Measurements from ENCODE around the gene SHD.
"Not testable (repeated sequence)": the region's sequence is repeated elsewhere in the genome, so short reads cannot be mapped to it uniquely, and the experiment has no call there.

SHD gene

DNA sequence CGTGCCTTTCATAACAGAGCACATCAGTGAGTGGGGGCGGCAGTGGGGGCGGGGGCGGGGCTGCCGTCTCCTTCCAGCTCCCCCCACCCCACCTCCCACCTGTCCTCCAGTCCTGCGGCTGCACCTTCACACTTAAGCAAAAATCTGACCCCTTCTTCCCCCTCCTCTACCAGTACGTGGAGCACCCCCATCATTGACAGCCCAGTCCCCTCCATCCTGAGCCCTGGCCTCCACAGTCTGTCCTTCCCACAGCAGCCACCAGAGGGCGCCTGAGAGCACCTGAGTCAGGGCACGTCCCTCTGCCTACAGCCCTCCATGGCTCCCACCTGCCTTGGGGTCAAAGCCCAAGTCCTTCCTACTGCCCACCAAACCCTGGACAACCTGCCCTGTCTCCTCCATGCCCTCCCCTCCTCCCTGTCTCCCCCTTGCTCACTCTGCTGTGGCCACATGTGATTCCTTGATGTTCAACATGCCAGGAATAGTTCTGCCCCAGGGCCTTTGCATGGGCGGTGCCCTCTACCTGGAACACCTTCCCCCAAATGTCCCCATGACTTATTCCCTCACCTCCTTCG is 45.7 kb upstream of the SHD start:
- Histone ChIP-seq H3K27me3 (ENCODE audit: insufficient read depth, poor library complexity, severe bottlenecking) (peaks cover 6% of the 10 kb centered on the region), H3K27ac (replicated peaks) (no peak overlapping the region), H3K4me3 (replicated peaks; ENCODE audit: insufficient read depth, low read length) (no peak overlapping the region)
- DNase-seq (ENCODE audit: low read depth in 1 of 2, low spot score in 1 of 2) = peak in 1 of 2 experiments; percentile 62
- TF ChIP-seq GABPA (IDR thresholded peaks at IDR 0.05; ENCODE audit: low read depth) = no peak
- no peak for TF ChIP-seq POLR2AphosphoS5 (IDR thresholded peaks at IDR 0.05; ENCODE audit: low read depth)
- TF ChIP-seq, protein P1, sequence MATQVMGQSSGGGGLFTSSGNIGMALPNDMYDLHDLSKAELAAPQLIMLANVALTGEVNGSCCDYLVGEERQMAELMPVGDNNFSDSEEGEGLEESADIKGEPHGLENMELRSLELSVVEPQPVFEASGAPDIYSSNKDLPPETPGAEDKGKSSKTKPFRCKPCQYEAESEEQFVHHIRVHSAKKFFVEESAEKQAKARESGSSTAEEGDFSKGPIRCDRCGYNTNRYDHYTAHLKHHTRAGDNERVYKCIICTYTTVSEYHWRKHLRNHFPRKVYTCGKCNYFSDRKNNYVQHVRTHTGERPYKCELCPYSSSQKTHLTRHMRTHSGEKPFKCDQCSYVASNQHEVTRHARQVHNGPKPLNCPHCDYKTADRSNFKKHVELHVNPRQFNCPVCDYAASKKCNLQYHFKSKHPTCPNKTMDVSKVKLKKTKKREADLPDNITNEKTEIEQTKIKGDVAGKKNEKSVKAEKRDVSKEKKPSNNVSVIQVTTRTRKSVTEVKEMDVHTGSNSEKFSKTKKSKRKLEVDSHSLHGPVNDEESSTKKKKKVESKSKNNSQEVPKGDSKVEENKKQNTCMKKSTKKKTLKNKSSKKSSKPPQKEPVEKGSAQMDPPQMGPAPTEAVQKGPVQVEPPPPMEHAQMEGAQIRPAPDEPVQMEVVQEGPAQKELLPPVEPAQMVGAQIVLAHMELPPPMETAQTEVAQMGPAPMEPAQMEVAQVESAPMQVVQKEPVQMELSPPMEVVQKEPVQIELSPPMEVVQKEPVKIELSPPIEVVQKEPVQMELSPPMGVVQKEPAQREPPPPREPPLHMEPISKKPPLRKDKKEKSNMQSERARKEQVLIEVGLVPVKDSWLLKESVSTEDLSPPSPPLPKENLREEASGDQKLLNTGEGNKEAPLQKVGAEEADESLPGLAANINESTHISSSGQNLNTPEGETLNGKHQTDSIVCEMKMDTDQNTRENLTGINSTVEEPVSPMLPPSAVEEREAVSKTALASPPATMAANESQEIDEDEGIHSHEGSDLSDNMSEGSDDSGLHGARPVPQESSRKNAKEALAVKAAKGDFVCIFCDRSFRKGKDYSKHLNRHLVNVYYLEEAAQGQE (IDR thresholded peaks at IDR 0.05; ENCODE audit: insufficient replicate concordance, low read depth) = no peak
- TF ChIP-seq, protein P2, sequence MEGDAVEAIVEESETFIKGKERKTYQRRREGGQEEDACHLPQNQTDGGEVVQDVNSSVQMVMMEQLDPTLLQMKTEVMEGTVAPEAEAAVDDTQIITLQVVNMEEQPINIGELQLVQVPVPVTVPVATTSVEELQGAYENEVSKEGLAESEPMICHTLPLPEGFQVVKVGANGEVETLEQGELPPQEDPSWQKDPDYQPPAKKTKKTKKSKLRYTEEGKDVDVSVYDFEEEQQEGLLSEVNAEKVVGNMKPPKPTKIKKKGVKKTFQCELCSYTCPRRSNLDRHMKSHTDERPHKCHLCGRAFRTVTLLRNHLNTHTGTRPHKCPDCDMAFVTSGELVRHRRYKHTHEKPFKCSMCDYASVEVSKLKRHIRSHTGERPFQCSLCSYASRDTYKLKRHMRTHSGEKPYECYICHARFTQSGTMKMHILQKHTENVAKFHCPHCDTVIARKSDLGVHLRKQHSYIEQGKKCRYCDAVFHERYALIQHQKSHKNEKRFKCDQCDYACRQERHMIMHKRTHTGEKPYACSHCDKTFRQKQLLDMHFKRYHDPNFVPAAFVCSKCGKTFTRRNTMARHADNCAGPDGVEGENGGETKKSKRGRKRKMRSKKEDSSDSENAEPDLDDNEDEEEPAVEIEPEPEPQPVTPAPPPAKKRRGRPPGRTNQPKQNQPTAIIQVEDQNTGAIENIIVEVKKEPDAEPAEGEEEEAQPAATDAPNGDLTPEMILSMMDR (IDR thresholded peaks at IDR 0.05; ENCODE audit: insufficient read depth, low read length) = peak; percentile 77

DNA sequence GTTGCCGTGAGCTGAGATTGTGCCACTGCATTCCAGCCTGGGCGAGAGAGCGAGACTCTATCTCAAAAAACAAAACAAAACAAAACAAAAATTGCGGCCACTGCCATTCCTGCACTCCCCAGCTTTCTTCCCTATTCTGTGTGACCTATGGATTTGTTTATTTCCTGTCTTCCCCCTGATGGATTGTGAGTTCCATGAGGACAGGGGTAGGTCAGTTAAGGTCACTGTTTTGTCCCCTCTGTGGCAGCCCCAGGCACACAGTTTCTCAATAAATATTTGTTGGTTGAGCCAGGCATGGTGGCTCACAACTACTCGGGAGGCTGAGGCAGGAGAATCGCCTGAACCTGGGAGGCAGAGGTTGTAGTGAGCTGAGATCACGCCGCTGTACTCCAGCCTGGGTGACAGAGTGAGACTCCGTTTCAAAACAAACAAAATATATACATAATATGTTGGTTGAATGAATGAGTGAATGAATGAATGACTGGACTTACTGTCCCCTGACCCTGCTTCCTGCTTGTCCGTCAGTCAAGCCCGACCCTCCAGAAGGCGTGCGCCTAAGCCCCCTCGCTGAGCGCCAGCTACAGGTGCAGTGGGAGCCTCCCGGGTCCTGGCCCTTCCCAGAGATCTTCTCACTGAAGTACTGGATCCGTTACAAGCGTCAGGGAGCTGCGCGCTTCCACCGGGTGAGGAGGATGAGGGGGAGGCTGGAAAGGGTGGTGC is 44.8 kb upstream of the SHD start:
- no peak for TF ChIP-seq GABPA (IDR thresholded peaks at IDR 0.05; ENCODE audit: low read depth)
- TF ChIP-seq, protein P2 (IDR thresholded peaks at IDR 0.05; ENCODE audit: insufficient read depth, low read length) = no peak
- TF ChIP-seq SPI1 (IDR thresholded peaks at IDR 0.05; ENCODE audit: borderline replicate concordance, low read depth) = no peak
- DNase-seq (ENCODE audit: low read depth in 1 of 2, low spot score in 1 of 2) = no peak
- Histone ChIP-seq H3K27me3 (ENCODE audit: insufficient read depth, poor library complexity, severe bottlenecking) (no peaks in the 10 kb centered on the region), H3K4me3 (replicated peaks; ENCODE audit: insufficient read depth, low read length) (no peak overlapping the region), H3K27ac (replicated peaks) (no peak overlapping the region)

DNA sequence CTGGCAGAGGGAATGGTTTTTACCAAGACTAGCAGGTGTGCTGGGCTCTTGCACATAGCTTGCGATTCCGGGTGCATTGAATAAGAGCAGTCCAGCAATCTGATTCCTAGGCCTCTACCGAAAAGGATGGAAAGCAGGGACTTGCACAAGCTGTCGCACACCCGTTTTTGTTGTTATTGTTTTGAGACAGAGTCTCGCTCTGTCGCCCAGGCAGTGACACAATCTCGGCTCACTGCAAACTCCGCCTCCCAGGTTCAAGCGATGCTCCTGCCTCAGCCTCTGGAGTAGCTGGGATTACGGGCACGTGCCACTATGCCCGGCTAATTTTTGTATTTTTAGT is 44.2 kb upstream of the SHD start:
- TF ChIP-seq SPI1 (IDR thresholded peaks at IDR 0.05; ENCODE audit: borderline replicate concordance, low read depth) (no peak), POLR2AphosphoS5 (IDR thresholded peaks at IDR 0.05; ENCODE audit: low read depth) (no peak), GABPA (IDR thresholded peaks at IDR 0.05; ENCODE audit: low read depth) (no peak)
- TF ChIP-seq, protein P2 (IDR thresholded peaks at IDR 0.05; ENCODE audit: insufficient read depth, low read length) = no peak
- TF ChIP-seq, protein P1 (IDR thresholded peaks at IDR 0.05; ENCODE audit: insufficient replicate concordance, low read depth) = no peak
- Histone ChIP-seq H3K4me3 (replicated peaks; ENCODE audit: insufficient read depth, low read length) (no peak overlapping the region), H3K27ac (replicated peaks) (no peak overlapping the region), H3K27me3 (ENCODE audit: insufficient read depth, poor library complexity, severe bottlenecking) (no peaks in the 10 kb centered on the region)
- DNase-seq (ENCODE audit: low read depth in 1 of 2, low spot score in 1 of 2) = no peak

DNA sequence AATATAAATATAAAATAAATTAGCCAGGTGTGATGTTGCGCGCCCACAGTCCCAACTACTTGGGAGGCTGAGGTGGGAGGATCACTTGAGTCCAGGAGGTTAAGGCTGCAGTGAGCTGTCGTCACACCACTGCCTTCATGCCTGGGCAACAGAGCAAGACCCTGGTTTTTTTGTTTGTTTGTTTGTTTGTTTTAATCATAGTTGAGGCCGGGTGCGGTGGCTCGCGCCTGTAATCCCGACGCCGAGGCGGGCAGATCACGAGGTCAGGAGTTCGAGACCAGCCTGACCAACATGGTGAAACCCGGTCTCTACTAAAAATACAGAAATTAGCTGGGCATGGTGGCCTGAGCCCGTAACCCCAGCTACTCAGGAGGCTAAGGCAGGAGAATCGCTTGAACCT is 41.6 kb upstream of the SHD start:
- not testable (repeated sequence) for DNase-seq (ENCODE audit: low read depth in 1 of 2, low spot score in 1 of 2); H3K4me3 ChIP-seq (replicated peaks; ENCODE audit: insufficient read depth, low read length); H3K27me3 ChIP-seq (ENCODE audit: insufficient read depth, poor library complexity, severe bottlenecking); H3K27ac ChIP-seq (replicated peaks)

All from HL-60 (cell line).